ENCODE data around the gene CD300LB.
"Not testable (repeated sequence)": the region's sequence is repeated elsewhere in the genome, so short reads cannot be mapped to it uniquely, and the experiment has no call there.

The CD300LB gene

GRCh38 chr17:74508156-74508555 lies 23.1 kb downstream of the CD300LB start:
- Mint-ChIP-seq H3K27me3 (ENCODE audit: low read depth) (peaks cover 17% of the 10 kb centered on the region), H3K4me1 (ENCODE audit: low read depth) (no peaks in the 10 kb centered on the region), H3K36me3 (ENCODE audit: low read depth) (no peaks in the 10 kb centered on the region), H3K9me3 (no peaks in the 10 kb centered on the region), H3K27ac (no peak overlapping the region), H3K4me3 (no peak overlapping the region)

GRCh38 chr17:74503949-74504348 lies 27.3 kb downstream of the CD300LB start:
- not testable (repeated sequence) for H3K27ac Mint-ChIP-seq; H3K9me3 Mint-ChIP-seq; H3K36me3 Mint-ChIP-seq (ENCODE audit: low read depth); H3K4me1 Mint-ChIP-seq (ENCODE audit: low read depth); H3K4me3 Mint-ChIP-seq
- peaks cover 17% of the 10 kb centered on the region for H3K27me3 Mint-ChIP-seq (ENCODE audit: low read depth)

GRCh38 chr17:74502861-74503260 lies 28.4 kb downstream of the CD300LB start:
- no peaks in the 10 kb centered on the region for H3K36me3 Mint-ChIP-seq (ENCODE audit: low read depth)
- no peak overlapping the region for H3K4me3 Mint-ChIP-seq
- no peaks in the 10 kb centered on the region for H3K4me1 Mint-ChIP-seq (ENCODE audit: low read depth)
- peaks cover 11% of the 10 kb centered on the region for H3K27me3 Mint-ChIP-seq (ENCODE audit: low read depth)
- no peak overlapping the region for H3K27ac Mint-ChIP-seq
- H3K9me3 Mint-ChIP-seq, result no peaks in the 10 kb centered on the region

- Mint-ChIP-seq H3K9me3 (no peaks in the 10 kb centered on the region), H3K4me3 (no peak overlapping the region), H3K4me1 (ENCODE audit: low read depth) (no peaks in the 10 kb centered on the region), H3K27ac (no peak overlapping the region), H3K27me3 (ENCODE audit: low read depth) (peaks cover 10% of the 10 kb centered on the region), H3K36me3 (ENCODE audit: low read depth) (no peaks in the 10 kb centered on the region)
Observed at GRCh38 chr17:74499992-74500391, 31.3 kb downstream of the CD300LB start.

GRCh38 chr17:74497471-74497870 lies 33.8 kb downstream of the CD300LB start:
- H3K9me3 Mint-ChIP-seq, result no peaks in the 10 kb centered on the region
- no peak overlapping the region for H3K27ac Mint-ChIP-seq
- H3K4me1 Mint-ChIP-seq (ENCODE audit: low read depth), result no peaks in the 10 kb centered on the region
- no peaks in the 10 kb centered on the region for H3K36me3 Mint-ChIP-seq (ENCODE audit: low read depth)
- no peak overlapping the region for H3K4me3 Mint-ChIP-seq
- peaks cover 16% of the 10 kb centered on the region for H3K27me3 Mint-ChIP-seq (ENCODE audit: low read depth)

GRCh38 chr17:74493331-74493833 lies 37.9 kb downstream of the CD300LB start:
- Mint-ChIP-seq H3K27ac (no peak overlapping the region), H3K27me3 (ENCODE audit: low read depth) (peaks cover 10% of the 10 kb centered on the region), H3K4me1 (ENCODE audit: low read depth) (peaks cover 8% of the 10 kb centered on the region), H3K4me3 (no peak overlapping the region), H3K9me3 (peaks cover 4% of the 10 kb centered on the region), H3K36me3 (ENCODE audit: low read depth) (peaks cover 10% of the 10 kb centered on the region)

- H3K36me3 Mint-ChIP-seq (ENCODE audit: low read depth), result peaks cover 20% of the 10 kb centered on the region
- no peak overlapping the region for H3K4me3 Mint-ChIP-seq
- peaks cover 13% of the 10 kb centered on the region for H3K4me1 Mint-ChIP-seq (ENCODE audit: low read depth)
- peaks cover 10% of the 10 kb centered on the region for H3K27me3 Mint-ChIP-seq (ENCODE audit: low read depth)
- H3K9me3 Mint-ChIP-seq, result peaks cover 7% of the 10 kb centered on the region
- H3K27ac Mint-ChIP-seq, result no peak overlapping the region
Observed at GRCh38 chr17:74491626-74492025, 39.6 kb downstream of the CD300LB start.

GRCh38 chr17:74490716-74491115 lies 40.6 kb downstream of the CD300LB start:
- H3K27me3 Mint-ChIP-seq (ENCODE audit: low read depth), result peaks cover 10% of the 10 kb centered on the region
- no peak overlapping the region for H3K4me3 Mint-ChIP-seq
- H3K9me3 Mint-ChIP-seq, result peaks cover 7% of the 10 kb centered on the region
- peaks cover 26% of the 10 kb centered on the region for H3K36me3 Mint-ChIP-seq (ENCODE audit: low read depth)
- no peak overlapping the region for H3K27ac Mint-ChIP-seq
- H3K4me1 Mint-ChIP-seq (ENCODE audit: low read depth), result peaks cover 13% of the 10 kb centered on the region

- H3K27ac Mint-ChIP-seq; H3K9me3 Mint-ChIP-seq; H3K4me3 Mint-ChIP-seq; H3K27me3 Mint-ChIP-seq (ENCODE audit: low read depth): not testable (repeated sequence)
- Mint-ChIP-seq H3K36me3 (ENCODE audit: low read depth) (peaks cover 36% of the 10 kb centered on the region), H3K4me1 (ENCODE audit: low read depth) (peaks cover 13% of the 10 kb centered on the region)
Observed at GRCh38 chr17:74488276-74488675, 43.0 kb downstream of the CD300LB start.

- no peak overlapping the region for H3K27ac Mint-ChIP-seq
- H3K36me3 Mint-ChIP-seq (ENCODE audit: low read depth), result peaks cover 46% of the 10 kb centered on the region
- peaks cover 20% of the 10 kb centered on the region for H3K4me1 Mint-ChIP-seq (ENCODE audit: low read depth)
- H3K4me3 Mint-ChIP-seq, result no peak overlapping the region
- no peaks in the 10 kb centered on the region for H3K27me3 Mint-ChIP-seq (ENCODE audit: low read depth)
- peaks cover 7% of the 10 kb centered on the region for H3K9me3 Mint-ChIP-seq
Observed at GRCh38 chr17:74485841-74486240, 45.4 kb downstream of the CD300LB start.

- Mint-ChIP-seq H3K4me1 (ENCODE audit: low read depth) (peaks cover 21% of the 10 kb centered on the region), H3K36me3 (ENCODE audit: low read depth) (peaks cover 46% of the 10 kb centered on the region)
Observed at GRCh38 chr17:74485022-74485743, 46.1 kb downstream of the CD300LB start.

GRCh38 chr17:74484066-74484465 lies 47.2 kb downstream of the CD300LB start:
- H3K36me3 Mint-ChIP-seq (ENCODE audit: low read depth), result peaks cover 50% of the 10 kb centered on the region
- peaks cover 25% of the 10 kb centered on the region for H3K4me1 Mint-ChIP-seq (ENCODE audit: low read depth)
- H3K4me3 Mint-ChIP-seq, result no peak overlapping the region
- no peaks in the 10 kb centered on the region for H3K27me3 Mint-ChIP-seq (ENCODE audit: low read depth)
- no peak overlapping the region for H3K27ac Mint-ChIP-seq
- H3K9me3 Mint-ChIP-seq, result peaks cover 5% of the 10 kb centered on the region

More at GRCh38 chr17:74485022-74485743, 46.1 kb downstream of the CD300LB start:
- Mint-ChIP-seq H3K27ac (no peak overlapping the region), H3K9me3 (peaks cover 7% of the 10 kb centered on the region), H3K4me3 (no peak overlapping the region), H3K27me3 (ENCODE audit: low read depth) (no peaks in the 10 kb centered on the region)

GRCh38 chr17:74481621-74482020 lies 49.7 kb downstream of the CD300LB start:
- Mint-ChIP-seq H3K27ac (no peak overlapping the region), H3K4me1 (ENCODE audit: low read depth) (peaks cover 38% of the 10 kb centered on the region), H3K4me3 (no peak overlapping the region), H3K27me3 (ENCODE audit: low read depth) (no peaks in the 10 kb centered on the region), H3K9me3 (peaks cover 3% of the 10 kb centered on the region), H3K36me3 (ENCODE audit: low read depth) (peaks cover 56% of the 10 kb centered on the region)

GRCh38 chr17:74480290-74480689 lies 51.0 kb downstream of the CD300LB start:
- H3K9me3 Mint-ChIP-seq, result peaks cover 15% of the 10 kb centered on the region
- H3K4me1 Mint-ChIP-seq (ENCODE audit: low read depth), result peaks cover 44% of the 10 kb centered on the region
- H3K27me3 Mint-ChIP-seq (ENCODE audit: low read depth), result no peaks in the 10 kb centered on the region
- H3K4me3 Mint-ChIP-seq, result no peak overlapping the region
- no peak overlapping the region for H3K27ac Mint-ChIP-seq
- peaks cover 63% of the 10 kb centered on the region for H3K36me3 Mint-ChIP-seq (ENCODE audit: low read depth)

- H3K4me1 Mint-ChIP-seq (ENCODE audit: low read depth), result peaks cover 57% of the 10 kb centered on the region
- H3K27me3 Mint-ChIP-seq (ENCODE audit: low read depth), result no peaks in the 10 kb centered on the region
- H3K4me3 Mint-ChIP-seq, result peak overlapping the region; percentile 62
- H3K27ac Mint-ChIP-seq, result peak overlapping the region; percentile 71
- H3K9me3 Mint-ChIP-seq, result peaks cover 22% of the 10 kb centered on the region
- H3K36me3 Mint-ChIP-seq (ENCODE audit: low read depth), result peaks cover 70% of the 10 kb centered on the region
Observed at GRCh38 chr17:74478420-74479100, 52.7 kb downstream of the CD300LB start.

All from T-helper 1 cell treated with Interleukin-12 subunit alpha and Interleukin-12 subunit beta and Interleukin-4 antibody, amounts not matched to agents 30 μg/mL and 1 μg/mL, for 36 hours (primary cell).